SK-N-MC (cell line): ENCODE data around the gene DENND6B.

Source experiments
- EZH2 ChIP-seq: fragments of 200-600 bp; sonication (generic); IDR thresholded peaks from one replicate; pipeline ENCODE4 v1.6.1; 2017; ENCODE audit warnings: antibody characterized with exemption
- POLR2AphosphoS5 ChIP-seq: IDR thresholded peaks from 2 replicates; pipeline ENCODE4 v1.6.1; 2012; ENCODE audit warnings: mild to moderate bottlenecking, low read depth, low read length, borderline replicate concordance

DNA sequence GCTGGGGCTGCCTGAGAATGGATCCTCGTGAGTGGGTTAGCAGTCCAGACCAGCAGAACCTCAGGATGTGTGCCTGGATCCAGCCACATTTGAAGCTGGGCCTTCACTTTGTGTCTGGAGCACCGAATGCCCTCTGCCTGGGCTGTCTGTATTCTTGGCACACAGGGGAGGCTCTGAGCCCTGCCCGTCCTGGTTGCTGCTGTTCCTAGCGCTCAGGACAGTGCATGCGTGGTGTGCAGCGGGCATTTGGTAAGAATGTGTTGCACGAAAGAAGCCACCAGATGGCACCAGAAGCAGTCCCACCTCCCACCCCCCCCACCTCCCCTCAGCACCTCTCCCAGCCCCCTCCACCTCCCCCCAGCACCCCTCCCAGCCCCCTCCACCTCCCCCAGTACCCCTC is 52.5 kb downstream of the DENND6B start:
- TF ChIP-seq POLR2AphosphoS5 (no peak), EZH2 (no peak)
